ENCODE data around the gene CGA.

CGA gene

DNA sequence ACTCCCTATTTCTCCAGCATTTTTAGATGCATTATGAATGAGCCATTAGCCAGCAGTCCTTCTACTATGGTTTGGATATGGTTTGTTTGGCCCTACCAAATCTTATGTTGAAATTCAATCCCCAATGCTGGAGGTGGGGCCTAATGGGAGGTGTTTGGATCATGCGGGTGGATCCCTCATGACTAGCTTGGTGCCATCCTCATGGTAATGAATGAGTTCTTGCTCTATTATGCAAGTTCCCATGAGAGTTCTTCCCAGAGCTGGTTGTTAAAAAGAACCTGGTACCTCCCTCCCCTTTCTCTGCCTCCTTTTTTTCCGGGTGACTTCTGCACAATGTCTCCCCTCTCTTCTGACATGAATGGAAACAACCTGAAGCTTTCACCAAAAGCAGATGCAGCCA lies 6.2 kb upstream of the CGA start:
- WGBS (ENCODE audit: extremely low coverage, insufficient coverage, insufficient read length), result no CpG with 5 or more reads among the region's 2 CpGs
- Histone ChIP-seq H3K79me2 (ENCODE audit: control insufficient read depth, insufficient read depth, low read length, poor library complexity) (no peaks in the 10 kb centered on the region), H4K8ac (ENCODE audit: low read depth, low read length) (no peak overlapping the region), H3K27me3 (ENCODE audit: insufficient read depth, low read length) (no peaks in the 10 kb centered on the region), H3K9me3 (ENCODE audit: insufficient read depth, low read depth, low read length) (no peaks in the 10 kb centered on the region), H3K9ac (ENCODE audit: low read length) (no peak overlapping the region), H2AK5ac (ENCODE audit: low read length) (no peak overlapping the region), H4K12ac (ENCODE audit: low read depth, low read length) (no peak overlapping the region), H3K4me2 (ENCODE audit: low read length) (no peak overlapping the region), H2BK12ac (ENCODE audit: low read length) (no peak overlapping the region), H3K27ac (ENCODE audit: low read depth, low read length) (peak overlapping the region; percentile 34), H3K36me3 (ENCODE audit: control insufficient read depth in 1 of 2, insufficient read depth in 2 of 2, low read length in 2 of 2) (no peaks in the 10 kb centered on the region), H3K4me1 (ENCODE audit: control insufficient read depth in 1 of 2, insufficient read depth in 2 of 2, low read length in 2 of 2) (no peaks in the 10 kb centered on the region), H2AFZ (ENCODE audit: insufficient read depth, low read length, poor library complexity) (no peak overlapping the region), H3K4ac (ENCODE audit: low read depth, low read length) (no peak overlapping the region), H3K4me3 (ENCODE audit: low read depth, low read length) (no peak overlapping the region), H4K91ac (ENCODE audit: low read depth, low read length) (no peak overlapping the region), H3K18ac (ENCODE audit: low read length) (no peak overlapping the region), H2BK120ac (ENCODE audit: insufficient read depth, low read length, poor library complexity) (no peak overlapping the region), H3K14ac (ENCODE audit: low read length) (no peak overlapping the region), H3K23ac (ENCODE audit: low read length) (no peak overlapping the region), H3K79me1 (ENCODE audit: low read length) (peaks cover 3% of the 10 kb centered on the region), H2BK5ac (ENCODE audit: low read depth, low read length, poor library complexity) (no peak overlapping the region)
- no peak for DNase-seq

DNA sequence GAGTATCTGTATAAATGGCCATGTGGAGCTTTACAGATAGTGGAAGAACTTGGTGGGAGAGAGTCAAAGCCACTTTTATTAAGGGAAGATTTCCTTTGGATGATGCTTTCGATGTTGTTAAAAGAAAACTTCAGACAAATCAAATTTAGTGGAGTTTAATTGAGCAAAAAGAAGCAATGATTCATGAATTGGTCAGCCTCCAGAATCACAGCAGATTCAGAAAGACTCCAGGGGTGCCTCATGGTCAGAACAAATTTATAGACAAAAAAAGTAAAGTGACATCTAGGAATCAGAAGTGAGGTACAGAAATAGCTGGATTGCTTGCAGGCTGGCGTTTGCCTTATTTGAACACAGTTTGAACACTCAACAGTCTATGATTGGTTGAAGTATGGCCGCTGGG lies 5.3 kb upstream of the CGA start:
- Histone ChIP-seq H3K9ac (ENCODE audit: low read length) (no peak overlapping the region), H4K91ac (ENCODE audit: low read depth, low read length) (no peak overlapping the region), H3K4me3 (ENCODE audit: low read depth, low read length) (no peak overlapping the region), H3K79me2 (ENCODE audit: control insufficient read depth, insufficient read depth, low read length, poor library complexity) (no peaks in the 10 kb centered on the region), H3K4ac (ENCODE audit: low read depth, low read length) (no peak overlapping the region), H2BK5ac (ENCODE audit: low read depth, low read length, poor library complexity) (no peak overlapping the region), H3K27ac (ENCODE audit: low read depth, low read length) (no peak overlapping the region), H2AFZ (ENCODE audit: insufficient read depth, low read length, poor library complexity) (no peak overlapping the region), H3K36me3 (ENCODE audit: control insufficient read depth in 1 of 2, insufficient read depth in 2 of 2, low read length in 2 of 2) (no peaks in the 10 kb centered on the region), H3K9me3 (ENCODE audit: insufficient read depth, low read depth, low read length) (no peaks in the 10 kb centered on the region), H2AK5ac (ENCODE audit: low read length) (no peak overlapping the region), H3K79me1 (ENCODE audit: low read length) (peaks cover 4% of the 10 kb centered on the region), H4K12ac (ENCODE audit: low read depth, low read length) (no peak overlapping the region), H3K18ac (ENCODE audit: low read length) (no peak overlapping the region), H3K4me2 (ENCODE audit: low read length) (no peak overlapping the region), H3K4me1 (ENCODE audit: control insufficient read depth in 1 of 2, insufficient read depth in 2 of 2, low read length in 2 of 2) (no peaks in the 10 kb centered on the region), H3K14ac (ENCODE audit: low read length) (no peak overlapping the region), H2BK120ac (ENCODE audit: insufficient read depth, low read length, poor library complexity) (no peak overlapping the region), H3K27me3 (ENCODE audit: insufficient read depth, low read length) (no peaks in the 10 kb centered on the region), H4K8ac (ENCODE audit: low read depth, low read length) (no peak overlapping the region), H3K23ac (ENCODE audit: low read length) (no peak overlapping the region), H2BK12ac (ENCODE audit: low read length) (no peak overlapping the region)
- no CpG with 5 or more reads among the region's 3 CpGs for WGBS (ENCODE audit: extremely low coverage, insufficient coverage, insufficient read length)
- no peak for DNase-seq

DNA sequence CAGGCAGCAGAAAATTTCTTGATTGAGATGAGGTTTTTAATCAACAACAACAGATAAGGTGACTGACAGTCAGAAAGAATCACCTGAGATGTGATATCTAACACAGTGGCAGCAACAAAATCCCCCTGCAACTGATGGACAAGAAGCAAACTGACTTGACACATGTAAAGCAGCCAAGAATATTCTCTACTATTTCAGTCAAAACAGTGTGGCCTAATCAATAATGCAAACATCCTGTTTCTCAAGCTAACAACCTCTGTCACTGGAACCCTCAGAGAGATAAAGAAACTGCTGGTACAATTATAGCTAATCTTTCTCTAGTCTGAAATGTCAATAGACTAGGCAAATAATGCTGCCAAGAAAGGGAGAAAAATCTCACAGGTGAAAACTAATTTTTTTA lies 4.6 kb upstream of the CGA start:
- no peak overlapping the region for H2BK120ac ChIP-seq (ENCODE audit: insufficient read depth, low read length, poor library complexity)
- peaks cover 3% of the 10 kb centered on the region for H3K79me1 ChIP-seq (ENCODE audit: low read length)
- no peaks in the 10 kb centered on the region for H3K79me2 ChIP-seq (ENCODE audit: control insufficient read depth, insufficient read depth, low read length, poor library complexity)
- no peak overlapping the region for H3K4me2 ChIP-seq (ENCODE audit: low read length)
- H2AK5ac ChIP-seq (ENCODE audit: low read length), result no peak overlapping the region
- peak in 1 of 2 donors; percentile 74 for DNase-seq
- no peak overlapping the region for H2BK12ac ChIP-seq (ENCODE audit: low read length)
- H3K36me3 ChIP-seq (ENCODE audit: control insufficient read depth in 1 of 2, insufficient read depth in 2 of 2, low read length in 2 of 2), result no peaks in the 10 kb centered on the region
- no peaks in the 10 kb centered on the region for H3K27me3 ChIP-seq (ENCODE audit: insufficient read depth, low read length)
- no peaks in the 10 kb centered on the region for H3K4me1 ChIP-seq (ENCODE audit: control insufficient read depth in 1 of 2, insufficient read depth in 2 of 2, low read length in 2 of 2)
- no peak overlapping the region for H4K8ac ChIP-seq (ENCODE audit: low read depth, low read length)
- H3K18ac ChIP-seq (ENCODE audit: low read length), result no peak overlapping the region
- no peak overlapping the region for H4K12ac ChIP-seq (ENCODE audit: low read depth, low read length)
- H3K4me3 ChIP-seq (ENCODE audit: low read depth, low read length), result no peak overlapping the region
- H2BK5ac ChIP-seq (ENCODE audit: low read depth, low read length, poor library complexity), result no peak overlapping the region
- no peak overlapping the region for H3K4ac ChIP-seq (ENCODE audit: low read depth, low read length)
- no peaks in the 10 kb centered on the region for H3K9me3 ChIP-seq (ENCODE audit: insufficient read depth, low read depth, low read length)
- H3K23ac ChIP-seq (ENCODE audit: low read length), result no peak overlapping the region
- H3K14ac ChIP-seq (ENCODE audit: low read length), result no peak overlapping the region
- no peak overlapping the region for H4K91ac ChIP-seq (ENCODE audit: low read depth, low read length)
- H2AFZ ChIP-seq (ENCODE audit: insufficient read depth, low read length, poor library complexity), result no peak overlapping the region
- no peak overlapping the region for H3K9ac ChIP-seq (ENCODE audit: low read length)
- peak overlapping the region; percentile 47 for H3K27ac ChIP-seq (ENCODE audit: low read depth, low read length)

DNA sequence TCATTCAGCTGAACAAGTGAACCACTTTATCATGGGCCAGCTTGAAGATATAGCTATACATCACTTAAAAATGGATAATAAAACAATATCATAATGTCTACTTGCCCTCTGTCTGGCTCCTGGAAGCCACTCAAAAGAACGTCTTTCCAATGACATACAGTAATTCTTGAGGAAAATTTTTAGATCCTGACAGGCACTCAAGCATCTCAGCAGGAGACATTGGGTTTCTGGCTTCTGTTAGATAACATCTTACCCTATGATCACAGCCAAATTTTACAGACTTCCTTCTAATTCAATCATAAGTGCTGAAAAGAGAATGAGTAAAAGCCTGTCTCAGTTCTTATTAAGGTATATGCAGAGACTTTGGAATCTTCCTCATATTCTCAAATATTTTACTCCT lies 330 bp downstream of the CGA start:
- Histone ChIP-seq H3K36me3 (ENCODE audit: control insufficient read depth in 1 of 2, insufficient read depth in 2 of 2, low read length in 2 of 2) (no peaks in the 10 kb centered on the region), H3K23ac (ENCODE audit: low read length) (no peak overlapping the region), H4K91ac (ENCODE audit: low read depth, low read length) (no peak overlapping the region), H2BK5ac (ENCODE audit: low read depth, low read length, poor library complexity) (no peak overlapping the region), H3K14ac (ENCODE audit: low read length) (no peak overlapping the region), H3K27me3 (ENCODE audit: insufficient read depth, low read length) (no peaks in the 10 kb centered on the region), H3K79me2 (ENCODE audit: control insufficient read depth, insufficient read depth, low read length, poor library complexity) (no peaks in the 10 kb centered on the region), H3K4ac (ENCODE audit: low read depth, low read length) (no peak overlapping the region), H2BK120ac (ENCODE audit: insufficient read depth, low read length, poor library complexity) (no peak overlapping the region), H3K18ac (ENCODE audit: low read length) (no peak overlapping the region), H3K79me1 (ENCODE audit: low read length) (peaks cover 3% of the 10 kb centered on the region), H2BK12ac (ENCODE audit: low read length) (no peak overlapping the region), H3K27ac (ENCODE audit: low read depth, low read length) (no peak overlapping the region), H4K8ac (ENCODE audit: low read depth, low read length) (no peak overlapping the region), H3K9me3 (ENCODE audit: insufficient read depth, low read depth, low read length) (no peaks in the 10 kb centered on the region), H3K4me1 (ENCODE audit: control insufficient read depth in 1 of 2, insufficient read depth in 2 of 2, low read length in 2 of 2) (no peaks in the 10 kb centered on the region), H2AFZ (ENCODE audit: insufficient read depth, low read length, poor library complexity) (no peak overlapping the region), H3K4me2 (ENCODE audit: low read length) (no peak overlapping the region), H4K12ac (ENCODE audit: low read depth, low read length) (no peak overlapping the region), H2AK5ac (ENCODE audit: low read length) (no peak overlapping the region), H3K4me3 (ENCODE audit: low read depth, low read length) (no peak overlapping the region), H3K9ac (ENCODE audit: low read length) (no peak overlapping the region)
- WGBS (ENCODE audit: extremely low coverage, insufficient coverage, insufficient read length), result no CpG with 5 or more reads among the region's 1 CpG
- peak in 1 of 2 donors; percentile 17 for DNase-seq
